Heart left ventricle (tissue), 16 donors: Measurements from ENCODE around the gene AKAP10. TPM values are rescaled to one million over a fixed set of nuclear protein-coding genes. Genes with fewer than 3 reads are reported as not detected.

Experiments
- ATAC-seq, 4 donors: fragments of 200-7000 bp; cut with Tn5 transposase; one replicate each; pipeline ENCODE4 v1.9.1; 2020 to 2022; ENCODE audit warnings: moderate library complexity in 4 of 4, mild to moderate bottlenecking in 3 of 4, moderate number of reproducible peaks in 1 of 4
- DNase-seq, 5 donors: peaks; one replicate each; pipeline ENCODE4 v3.0.0-alpha.2; 2020
- H3K27ac ChIP-seq, 12 donors: fragments of 200-600 bp; sonication (generic) in 4 of 12; one replicate each; pipeline versions ENCODE4 v1.5.0 to v1.8.0; 2016 to 2022; ENCODE audit warnings: mild to moderate bottlenecking in 2 of 12
- H3K27me3 ChIP-seq, 9 donors: fragments of 200-600 bp; sonication (generic) in 2 of 9; one replicate each; pipeline versions ENCODE4 v1.5.1 to v1.8.0; 2016 to 2022; ENCODE audit warnings: mild to moderate bottlenecking in 3 of 9
- H3K36me3 ChIP-seq, 9 donors: fragments of 200-600 bp; sonication (generic) in 2 of 9; one replicate each; pipeline versions ENCODE4 v1.5.0 to v1.8.0; 2018 to 2022; ENCODE audit warnings: mild to moderate bottlenecking in 2 of 9
- H3K4me1 ChIP-seq, 12 donors: fragments of 200-600 bp; sonication (generic) in 4 of 12; one replicate each; pipeline versions ENCODE4 v1.5.0 to v1.8.0; 2016 to 2022; ENCODE audit warnings: mild to moderate bottlenecking in 3 of 12
- H3K4me3 ChIP-seq, 12 donors: fragments of 200-600 bp; sonication (generic) in 4 of 12; one replicate each; pipeline versions ENCODE4 v1.5.0 to v1.8.0; 2017 to 2022; ENCODE audit warnings: mild to moderate bottlenecking in 9 of 12, moderate library complexity in 4 of 12
- H3K9me3 ChIP-seq, 12 donors: fragments of 200-600 bp; sonication (generic) in 4 of 12; one replicate each; pipeline versions ENCODE4 v1.5.0 to v1.8.0; 2016 to 2022; ENCODE audit warnings: mild to moderate bottlenecking in 1 of 12
- CTCF ChIP-seq, 12 donors: fragments of 200-600 bp; sonication (generic) in 4 of 12; IDR thresholded peaks; one replicate each; pipeline versions ENCODE4 v1.5.0 to v1.8.0; 2018 to 2022; ENCODE audit warnings: antibody characterized with exemption in 12 of 12, mild to moderate bottlenecking in 5 of 12
- POLR2A ChIP-seq, 2 donors: fragments of 450-650 bp; IDR thresholded peaks; one replicate each; pipeline ENCODE4 v1.6.1; 2017; ENCODE audit warnings: antibody characterized with exemption in 2 of 2, mild to moderate bottlenecking in 2 of 2, moderate library complexity in 2 of 2
- WGBS, 4 donors: extraction: QIAGEN DNeasy Blood & Tissue Kit in 2 of 4; methylation state at CpG; one replicate each; pipeline versions ENCODE4 v1.1.5 to v1.1.7; 2013 to 2018; 5-methylcytosine and 5-hydroxymethylcytosine counted together
- intact Hi-C, 10 donors: fragments of 100-400 bp; cut with DNase I; formaldehyde crosslinking; loops; one replicate each; pipeline versions ENCODE4 v1.11.1 to v1.14.2; 2022
- polyA plus RNA-seq, 2 donors: library from polyadenylated mRNA; stranded (reverse); fragments of 200-250 nt; gene quantifications; one replicate each; pipeline ENCODE4 v1.2.3, GENCODE V29; 2013
- total RNA-seq, 9 donors: library from RNA; depleted of rRNA in 2 of 9; stranded (reverse); fragments of >200 nt in 2 of 9; fragmentation: NEBNext Ultra II Directional in 3 of 9; extraction: Animal tissue kit (Norgen Biotek cat#: 25700) in 3 of 9; gene quantifications; one replicate each; pipeline versions ENCODE4 v1.1.0 to v1.2.4, GENCODE V29; 2016 to 2023
- donor health status: ischemic (EF 13 %, LVEDD 7.1; RV severe dilation, severe dysfunction).
- donor health status: healthy with polysubstance abuse.
- donor health status: DM: no; HTN: yes; CAD: no.
- donor health status: DM: no; HTN: no; CAD: no.
- donor health status: ischemic (EF 25% LVEDD 6.9; RV normal size, moderate dysfunction).
- donor health status: ischemic (EF 25% LVEDD 5.7; RV mildly dilated, moderate dysfunction).
- donor health status: healthy.
- donor health status: DM: yes; HTN: yes; CAD: no.
- donor health status: ischemic (EF 35%, LVEDD 5.7; RV mildly dilated, moderate dysfunction).
- donor health status: nonischemic (EF 11% LVEDD 7.7; RV severe dilation, severe dysfunction).
- donor health status: DM: yes; HTN: yes; CAD: no.
- donor health status: PGD.
- donor health status: ischemic (EF 29% LVEDD 5.4; RV normal size, mild dysfunction).
- donor health status: nonischemic (EF 23%, LVEDD 6.1; RV moderate dilation, normal function).

AKAP10 gene
- total and polyA plus RNA-seq, 11 donors = 4.4 to 25.0 (median 13.7) TPM

- no peak for ATAC-seq
- Histone ChIP-seq H3K4me3 (no peak overlapping the region), H3K27me3 (peaks cover 0 to 3% (median 0%) of the 10 kb centered on the region in 9 donors), H3K4me1 (peaks cover 0 to 20% (median 5%) of the 10 kb centered on the region in 12 donors), H3K27ac (no peak overlapping the region), H3K36me3 (no peaks in the 10 kb centered on the region), H3K9me3 (no peaks in the 10 kb centered on the region)
- 71 to 78% (median 77%) methylated on average over 2 of the region's 2 CpGs for WGBS, 4 donors
- intact Hi-C loops = loop anchor here in 3 of 10 donors (5.0 to 10.0 kb wide), 4 partner anchors 50 to 85 kb away; no protein-coding TSS in a partner anchor
- DNase-seq = no peak
- TF ChIP-seq CTCF (IDR thresholded peaks at IDR 0.05) (no peak), POLR2A (IDR thresholded peaks at IDR 0.05) (no peak)
Observed at GRCh38 chr17:20012017-20012536, 34.4 kb upstream of the AKAP10 start.

DNA sequence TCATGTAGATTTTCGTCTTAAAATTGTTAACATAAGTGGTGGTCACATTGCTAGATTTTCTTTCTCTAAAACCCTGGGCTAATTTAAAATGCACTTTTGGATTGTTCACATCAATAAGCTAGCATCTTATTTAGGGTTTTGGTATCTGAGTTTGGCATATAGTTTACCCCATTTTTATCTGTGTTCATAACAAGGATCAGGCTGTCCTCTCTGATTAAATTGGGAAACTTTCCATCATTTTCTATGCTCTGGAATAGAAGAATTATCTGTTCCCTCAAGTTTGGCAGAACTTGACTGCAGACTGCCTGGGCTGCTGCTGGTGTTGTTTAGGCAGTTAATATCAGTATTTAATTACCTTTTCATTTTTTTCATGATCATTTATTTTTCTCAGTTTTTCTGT is 33.3 kb upstream of the AKAP10 start:
- intact Hi-C loops = loop anchor here in 4 of 10 donors (2.0 to 10.0 kb wide), 5 partner anchors 51 to 86 kb away; no protein-coding TSS in a partner anchor

DNA sequence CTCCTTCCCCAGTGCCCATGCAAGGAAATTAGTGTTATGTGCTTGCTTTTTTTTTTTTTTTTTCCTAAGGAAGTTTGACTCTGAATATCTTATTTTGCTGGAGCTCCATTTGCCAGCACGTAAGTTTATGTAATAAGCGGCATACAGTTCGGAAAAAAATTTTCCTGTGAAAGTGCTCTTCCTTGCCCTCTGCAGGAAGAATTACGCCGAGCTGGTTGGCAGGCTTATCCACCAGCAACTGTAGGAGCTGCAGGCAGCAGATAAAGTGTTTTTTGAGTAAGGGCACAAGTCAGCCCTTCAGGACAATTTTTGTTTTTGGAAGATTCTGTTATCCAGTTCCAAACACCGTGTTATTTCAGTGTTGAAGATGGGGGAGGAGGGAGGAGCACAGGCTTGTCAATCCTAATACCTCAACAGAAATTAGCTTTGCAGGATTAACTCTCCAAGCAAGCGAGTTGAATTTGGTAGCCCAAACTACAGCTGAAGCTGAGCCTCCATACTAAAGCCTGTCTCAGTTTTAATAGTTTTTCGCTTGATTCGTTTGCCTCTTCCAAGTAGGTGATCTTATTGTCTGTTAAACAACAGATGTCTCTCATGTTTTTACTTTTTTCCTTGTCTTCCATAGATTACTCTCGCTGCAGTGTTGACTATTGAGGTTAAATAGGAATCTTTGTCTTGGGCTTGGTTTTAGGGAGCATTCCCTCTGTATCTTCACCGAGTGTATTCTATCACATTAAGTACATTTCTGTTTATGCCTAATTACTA is 32.7 kb upstream of the AKAP10 start:
- Histone ChIP-seq H3K4me3 (peak overlapping the region; percentile 52 to 86 (median 76)), H3K9me3 (no peaks in the 10 kb centered on the region), H3K27ac (peak overlapping the region; percentile 50 to 90 (median 76)), H3K4me1 (peaks cover 0 to 20% (median 5%) of the 10 kb centered on the region in 12 donors), H3K27me3 (peaks cover 0 to 10% (median 0%) of the 10 kb centered on the region in 9 donors), H3K36me3 (no peaks in the 10 kb centered on the region)
- ATAC-seq (peak in 3 of 4 donors; percentile 47 to 58 (median 57)), DNase-seq (peak in 3 of 5 donors; percentile 33 to 45 (median 36))
- TF ChIP-seq POLR2A (IDR thresholded peaks at IDR 0.05) (no peak), CTCF (IDR thresholded peaks at IDR 0.05) (peak in 9 of 12 donors; percentile 7 to 67 (median 44))
- WGBS, 4 donors = 22 to 25% (median 23%) methylated on average over 11 of the region's 11 CpGs
- intact Hi-C loops = loop anchor here in 4 of 10 donors (2.0 to 10.0 kb wide), 5 partner anchors 52 to 87 kb away; no protein-coding TSS in a partner anchor

More for the DNA sequence above, 33.3 kb upstream of the AKAP10 start:
- peak overlapping the region in 8 of 12 donors; percentile 66 to 86 (median 80) for H3K4me3 ChIP-seq
- H3K9me3 ChIP-seq = no peaks in the 10 kb centered on the region
- TF ChIP-seq POLR2A (IDR thresholded peaks at IDR 0.05) (no peak), CTCF (IDR thresholded peaks at IDR 0.05) (no peak)
- H3K4me1 ChIP-seq = peaks cover 0 to 20% (median 5%) of the 10 kb centered on the region in 12 donors
- H3K36me3 ChIP-seq = no peaks in the 10 kb centered on the region
- WGBS, 4 donors = 59 to 80% (median 66%) methylated on average over 1 of the region's 1 CpG
- DNase-seq (no peak), ATAC-seq (no peak)
- H3K27me3 ChIP-seq = peaks cover 0 to 5% (median 0%) of the 10 kb centered on the region in 9 donors
- peak overlapping the region in 9 of 12 donors; percentile 72 to 90 (median 80) for H3K27ac ChIP-seq
